Thoracic aorta (tissue), 2 donors: ENCODE results near the gene NUDT12. TPM values are rescaled to one million over a fixed set of nuclear protein-coding genes. Genes with fewer than 3 reads are reported as not detected.

Experiments
- ATAC-seq: fragments of 150-250 bp; one replicate; pipeline ENCODE4 v1.8.0; 2017; ENCODE audit warnings: low read depth; ENCODE audit not compliant: insufficient number of reproducible peaks, low FRiP score
- DNase-seq: peaks from one replicate; pipeline ENCODE4 v3.0.0-alpha.2; 2020; ENCODE audit warnings: low spot score
- H3K27ac ChIP-seq, 2 donors: fragments of 200-600 bp; sonication (generic); 1 replicate in 1 of 2; 2 replicates in 1 of 2; pipeline ENCODE4 v1.5.1; 2016; ENCODE audit warnings: mild to moderate bottlenecking in 2 of 2, moderate library complexity in 2 of 2
- H3K27me3 ChIP-seq: fragments of 200-600 bp; sonication (generic); replicated peaks from 2 replicates; pipeline ENCODE4 v1.6.0; 2016; ENCODE audit warnings: mild to moderate bottlenecking; ENCODE audit not compliant: insufficient read depth
- H3K36me3 ChIP-seq: fragments of 200-600 bp; sonication (generic); one replicate; pipeline ENCODE4 v1.5.1; 2016
- H3K4me1 ChIP-seq, 2 donors: fragments of 200-600 bp; sonication (generic); 1 replicate in 1 of 2; 2 replicates in 1 of 2; pipeline versions ENCODE4 v1.5.1 to v1.6.0; 2016; ENCODE audit warnings: low read depth in 2 of 2, mild to moderate bottlenecking in 1 of 2; ENCODE audit not compliant: control insufficient read depth in 1 of 2
- H3K4me3 ChIP-seq: fragments of 200-600 bp; sonication (generic); 2 replicates; pipeline ENCODE4 v1.5.1; 2016; ENCODE audit warnings: mild to moderate bottlenecking
- H3K9me3 ChIP-seq: fragments of 200-600 bp; sonication (generic); 2 replicates; pipeline ENCODE4 v1.5.1; 2016
- total RNA-seq, 2 donors: library from RNA; depleted of rRNA; stranded (reverse); fragments of >200 nt; gene quantifications; one replicate each; pipeline versions ENCODE4 v1.1.0 to v1.2.3, GENCODE V29; 2016
- TF ChIP-seq, protein P1 (sequence below): fragments of 200-600 bp; sonication (generic); IDR thresholded peaks from one replicate; pipeline ENCODE4 v1.5.1; 2019; ENCODE audit warnings: antibody characterized with exemption

NUDT12 gene
- total RNA-seq, 2 donors from 2014 or later: 6.1 to 8.7 TPM

DNA sequence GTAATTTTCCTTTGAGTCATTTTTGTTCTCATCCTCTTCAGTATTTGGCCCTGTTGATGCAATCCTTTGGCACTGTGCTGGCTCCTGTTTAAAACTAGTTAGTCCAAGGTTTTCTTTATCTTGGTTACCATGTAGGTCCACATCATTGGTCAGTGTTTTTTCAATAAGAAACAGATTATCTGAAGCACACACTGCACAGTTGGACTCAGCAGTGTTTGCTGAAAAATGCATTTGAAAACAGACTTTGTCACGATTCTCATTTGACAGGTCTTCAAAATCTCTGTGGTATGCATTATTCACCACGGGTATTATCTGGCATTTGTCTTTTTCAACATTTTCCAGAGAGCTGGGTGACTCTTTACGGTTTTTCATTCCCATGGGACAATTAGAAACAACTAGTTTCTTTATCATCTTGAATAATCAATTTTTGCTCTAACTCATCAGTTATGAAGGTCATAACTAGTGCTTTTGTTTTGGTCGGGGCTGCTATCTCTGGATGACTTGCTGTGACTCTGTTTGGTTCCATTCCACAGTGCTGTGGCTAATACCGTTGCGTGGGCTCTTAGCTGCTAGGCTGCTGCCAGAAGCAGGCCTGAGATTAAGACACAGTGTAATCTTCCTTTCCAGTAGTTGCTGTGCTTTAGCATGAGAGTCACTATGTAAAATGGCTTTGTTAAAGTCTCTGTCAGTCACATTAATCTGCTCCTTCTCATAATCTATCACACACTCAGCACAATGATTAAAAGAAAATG, 36.2 kb downstream of the NUDT12 start:
- no peaks in the 10 kb centered on the region for H3K9me3 ChIP-seq
- no peaks in the 10 kb centered on the region for H3K4me1 ChIP-seq
- DNase-seq (no peak), ATAC-seq (no peak)
- no peak overlapping the region for H3K4me3 ChIP-seq
- no peaks in the 10 kb centered on the region for H3K27me3 ChIP-seq
- H3K27ac ChIP-seq: no peak overlapping the region
- H3K36me3 ChIP-seq: no peaks in the 10 kb centered on the region
- TF ChIP-seq, protein P1, sequence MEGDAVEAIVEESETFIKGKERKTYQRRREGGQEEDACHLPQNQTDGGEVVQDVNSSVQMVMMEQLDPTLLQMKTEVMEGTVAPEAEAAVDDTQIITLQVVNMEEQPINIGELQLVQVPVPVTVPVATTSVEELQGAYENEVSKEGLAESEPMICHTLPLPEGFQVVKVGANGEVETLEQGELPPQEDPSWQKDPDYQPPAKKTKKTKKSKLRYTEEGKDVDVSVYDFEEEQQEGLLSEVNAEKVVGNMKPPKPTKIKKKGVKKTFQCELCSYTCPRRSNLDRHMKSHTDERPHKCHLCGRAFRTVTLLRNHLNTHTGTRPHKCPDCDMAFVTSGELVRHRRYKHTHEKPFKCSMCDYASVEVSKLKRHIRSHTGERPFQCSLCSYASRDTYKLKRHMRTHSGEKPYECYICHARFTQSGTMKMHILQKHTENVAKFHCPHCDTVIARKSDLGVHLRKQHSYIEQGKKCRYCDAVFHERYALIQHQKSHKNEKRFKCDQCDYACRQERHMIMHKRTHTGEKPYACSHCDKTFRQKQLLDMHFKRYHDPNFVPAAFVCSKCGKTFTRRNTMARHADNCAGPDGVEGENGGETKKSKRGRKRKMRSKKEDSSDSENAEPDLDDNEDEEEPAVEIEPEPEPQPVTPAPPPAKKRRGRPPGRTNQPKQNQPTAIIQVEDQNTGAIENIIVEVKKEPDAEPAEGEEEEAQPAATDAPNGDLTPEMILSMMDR: no peak

DNA sequence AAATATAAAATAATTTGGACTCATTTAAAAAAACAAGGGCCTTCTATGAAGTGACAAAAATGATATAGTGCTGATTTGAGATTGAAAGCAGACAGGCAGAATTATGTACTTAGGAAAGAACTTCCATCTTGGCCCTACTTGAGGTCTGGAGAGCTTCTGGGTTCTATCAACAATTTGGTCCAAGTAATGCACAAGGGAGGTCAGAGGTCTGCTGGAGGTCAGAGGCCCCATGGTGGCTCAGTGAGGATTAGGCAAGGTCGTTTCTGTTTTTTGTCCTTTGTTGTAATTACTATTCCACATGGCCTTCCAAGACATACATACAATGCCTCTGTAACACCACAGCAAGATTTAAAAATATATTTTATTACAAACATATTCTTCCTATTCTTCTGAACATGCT, 37.2 kb downstream of the NUDT12 start:
- H3K36me3 ChIP-seq: no peaks in the 10 kb centered on the region
- no peak for DNase-seq
- no peaks in the 10 kb centered on the region for H3K27me3 ChIP-seq
- no peaks in the 10 kb centered on the region for H3K4me1 ChIP-seq
- no peak for ATAC-seq
- no peak overlapping the region for H3K27ac ChIP-seq
- H3K4me3 ChIP-seq: no peak overlapping the region
- H3K9me3 ChIP-seq: no peaks in the 10 kb centered on the region
- TF ChIP-seq, protein P1: no peak

DNA sequence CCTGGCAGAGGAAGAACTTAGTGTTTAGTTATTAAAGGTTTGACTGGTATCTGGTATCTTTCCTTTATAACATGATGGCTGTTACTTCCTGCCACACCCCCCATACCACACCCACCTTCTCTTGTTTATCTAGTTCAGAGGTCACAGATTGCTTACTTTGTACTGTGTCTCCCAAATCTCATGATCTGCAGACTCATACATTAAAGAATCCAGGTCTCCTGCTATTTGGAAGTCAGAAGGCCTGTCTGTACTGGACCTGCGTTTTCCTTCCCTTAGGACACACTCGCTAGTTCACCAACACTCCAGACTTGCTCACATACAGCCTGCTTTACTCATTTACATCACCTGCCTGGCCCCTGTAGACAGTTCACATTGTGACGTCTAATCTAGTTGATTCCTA, 39.3 kb downstream of the NUDT12 start:
- Histone ChIP-seq H3K4me1 (no peaks in the 10 kb centered on the region), H3K27me3 (no peaks in the 10 kb centered on the region), H3K9me3 (no peaks in the 10 kb centered on the region), H3K4me3 (no peak overlapping the region), H3K27ac (no peak overlapping the region), H3K36me3 (no peaks in the 10 kb centered on the region)
- TF ChIP-seq, protein P1: no peak
- ATAC-seq: no peak
- no peak for DNase-seq

DNA sequence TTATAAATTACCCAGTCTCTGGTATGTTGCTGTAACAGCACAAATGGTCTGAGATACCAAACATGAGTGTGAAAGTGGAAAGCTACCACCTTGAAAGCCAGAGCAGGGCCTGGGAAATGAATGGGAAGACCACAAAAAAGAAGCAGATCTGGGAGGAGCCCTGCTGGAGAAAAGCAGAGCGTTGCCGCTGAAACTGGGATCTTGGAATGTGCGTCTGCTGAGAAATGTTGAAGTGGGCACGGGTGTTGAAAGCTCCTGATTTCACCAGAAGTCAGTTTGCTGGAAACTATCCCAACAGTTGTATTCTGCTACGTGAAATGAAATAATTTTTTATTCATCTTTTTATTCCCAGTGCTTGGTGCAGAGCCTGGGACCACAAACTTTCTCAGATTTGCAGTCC, 40.0 kb downstream of the NUDT12 start:
- no peak for DNase-seq
- Histone ChIP-seq H3K27me3 (no peaks in the 10 kb centered on the region), H3K4me3 (no peak overlapping the region), H3K9me3 (no peaks in the 10 kb centered on the region), H3K36me3 (no peaks in the 10 kb centered on the region), H3K27ac (no peak overlapping the region), H3K4me1 (no peaks in the 10 kb centered on the region)
- TF ChIP-seq, protein P1: no peak
- no peak for ATAC-seq

DNA sequence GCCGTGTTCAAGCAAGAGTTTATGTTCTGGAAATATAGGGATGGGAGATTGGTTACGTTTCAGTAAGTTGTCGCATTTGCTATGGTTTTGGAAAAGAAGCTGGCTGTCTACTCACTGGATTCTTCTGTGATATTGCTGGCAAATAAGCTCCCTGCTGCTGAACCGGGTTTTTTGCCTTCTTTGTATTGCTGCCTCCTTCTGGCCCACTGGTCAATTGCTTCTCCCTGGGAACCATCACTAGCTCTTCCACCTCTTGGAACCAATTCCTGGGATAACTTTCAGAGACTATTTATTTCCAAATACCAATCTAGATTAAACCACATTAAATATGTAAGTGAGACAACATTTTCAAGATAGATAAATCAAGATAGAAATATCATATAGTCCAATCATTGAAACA, 43.0 kb downstream of the NUDT12 start:
- H3K4me3 ChIP-seq: no peak overlapping the region
- DNase-seq: no peak
- TF ChIP-seq, protein P1: no peak
- no peaks in the 10 kb centered on the region for H3K9me3 ChIP-seq
- H3K27ac ChIP-seq: no peak overlapping the region
- no peak for ATAC-seq
- H3K36me3 ChIP-seq: no peaks in the 10 kb centered on the region
- H3K4me1 ChIP-seq: no peaks in the 10 kb centered on the region
- no peaks in the 10 kb centered on the region for H3K27me3 ChIP-seq
